Measurements from ENCODE around the gene CAPN6.

DNA sequence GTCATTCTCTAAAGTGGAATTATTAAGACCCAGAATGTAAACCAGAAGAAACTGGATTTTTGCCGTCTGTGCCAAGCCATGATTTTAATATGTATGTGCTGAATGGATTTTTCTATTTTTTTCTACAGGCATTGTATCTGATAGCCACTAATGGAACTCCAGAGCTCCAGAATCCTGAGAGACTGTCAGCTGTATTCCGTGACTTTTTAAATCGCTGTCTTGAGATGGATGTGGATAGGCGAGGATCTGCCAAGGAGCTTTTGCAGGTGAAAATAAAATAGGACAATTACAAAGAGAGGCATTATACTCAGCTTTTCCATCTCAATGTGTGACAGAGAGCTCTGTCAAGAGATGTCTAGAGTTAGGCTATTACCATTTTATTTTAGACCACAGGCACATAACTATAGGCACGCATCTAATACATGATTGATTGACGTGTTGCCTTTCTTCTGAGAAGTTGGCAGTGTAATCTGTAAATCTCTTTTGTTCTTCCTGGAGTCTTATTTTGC, 53.9 kb downstream of the CAPN6 start:
- TF ChIP-seq NR2C2 (CRISPR knock-in tag; IDR thresholded peaks at IDR 0.05), result no peak
- TF ChIP-seq, protein P1, sequence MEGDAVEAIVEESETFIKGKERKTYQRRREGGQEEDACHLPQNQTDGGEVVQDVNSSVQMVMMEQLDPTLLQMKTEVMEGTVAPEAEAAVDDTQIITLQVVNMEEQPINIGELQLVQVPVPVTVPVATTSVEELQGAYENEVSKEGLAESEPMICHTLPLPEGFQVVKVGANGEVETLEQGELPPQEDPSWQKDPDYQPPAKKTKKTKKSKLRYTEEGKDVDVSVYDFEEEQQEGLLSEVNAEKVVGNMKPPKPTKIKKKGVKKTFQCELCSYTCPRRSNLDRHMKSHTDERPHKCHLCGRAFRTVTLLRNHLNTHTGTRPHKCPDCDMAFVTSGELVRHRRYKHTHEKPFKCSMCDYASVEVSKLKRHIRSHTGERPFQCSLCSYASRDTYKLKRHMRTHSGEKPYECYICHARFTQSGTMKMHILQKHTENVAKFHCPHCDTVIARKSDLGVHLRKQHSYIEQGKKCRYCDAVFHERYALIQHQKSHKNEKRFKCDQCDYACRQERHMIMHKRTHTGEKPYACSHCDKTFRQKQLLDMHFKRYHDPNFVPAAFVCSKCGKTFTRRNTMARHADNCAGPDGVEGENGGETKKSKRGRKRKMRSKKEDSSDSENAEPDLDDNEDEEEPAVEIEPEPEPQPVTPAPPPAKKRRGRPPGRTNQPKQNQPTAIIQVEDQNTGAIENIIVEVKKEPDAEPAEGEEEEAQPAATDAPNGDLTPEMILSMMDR (IDR thresholded peaks at IDR 0.05), result no peak
- TF ChIP-seq, protein P2, sequence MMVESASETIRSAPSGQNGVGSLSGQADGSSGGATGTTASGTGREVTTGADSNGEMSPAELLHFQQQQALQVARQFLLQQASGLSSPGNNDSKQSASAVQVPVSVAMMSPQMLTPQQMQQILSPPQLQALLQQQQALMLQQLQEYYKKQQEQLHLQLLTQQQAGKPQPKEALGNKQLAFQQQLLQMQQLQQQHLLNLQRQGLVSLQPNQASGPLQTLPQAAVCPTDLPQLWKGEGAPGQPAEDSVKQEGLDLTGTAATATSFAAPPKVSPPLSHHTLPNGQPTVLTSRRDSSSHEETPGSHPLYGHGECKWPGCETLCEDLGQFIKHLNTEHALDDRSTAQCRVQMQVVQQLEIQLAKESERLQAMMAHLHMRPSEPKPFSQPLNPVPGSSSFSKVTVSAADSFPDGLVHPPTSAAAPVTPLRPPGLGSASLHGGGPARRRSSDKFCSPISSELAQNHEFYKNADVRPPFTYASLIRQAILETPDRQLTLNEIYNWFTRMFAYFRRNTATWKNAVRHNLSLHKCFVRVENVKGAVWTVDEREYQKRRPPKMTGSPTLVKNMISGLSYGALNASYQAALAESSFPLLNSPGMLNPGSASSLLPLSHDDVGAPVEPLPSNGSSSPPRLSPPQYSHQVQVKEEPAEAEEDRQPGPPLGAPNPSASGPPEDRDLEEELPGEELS (CRISPR knock-in tag; IDR thresholded peaks at IDR 0.05), result no peak

Data from WTC11 (cell line).